ENCODE results near the gene C19orf44.

GRCh38 chr19:16473875-16474392, 22.3 kb upstream of the C19orf44 start:
- no peak for TF ChIP-seq CTCF (conservative IDR thresholded peaks at IDR 0.05)
- TF ChIP-seq ZFX (IDR thresholded peaks at IDR 0.05) = no peak

All from C4-2B (cell line).